ENCODE measurements around the gene TCF4. TPM values are rescaled to one million over a fixed set of nuclear protein-coding genes. Genes with fewer than 3 reads are reported as not detected.
A peak's percentile ranks its signal among the peaks of the same experiment; 100 is the strongest.

Gene TCF4
- total and polyA plus RNA-seq, 2 donors (not counting 3 experiments of a cell fraction or from before 2014, with no cell fraction given): 183 to 390 TPM

DNA sequence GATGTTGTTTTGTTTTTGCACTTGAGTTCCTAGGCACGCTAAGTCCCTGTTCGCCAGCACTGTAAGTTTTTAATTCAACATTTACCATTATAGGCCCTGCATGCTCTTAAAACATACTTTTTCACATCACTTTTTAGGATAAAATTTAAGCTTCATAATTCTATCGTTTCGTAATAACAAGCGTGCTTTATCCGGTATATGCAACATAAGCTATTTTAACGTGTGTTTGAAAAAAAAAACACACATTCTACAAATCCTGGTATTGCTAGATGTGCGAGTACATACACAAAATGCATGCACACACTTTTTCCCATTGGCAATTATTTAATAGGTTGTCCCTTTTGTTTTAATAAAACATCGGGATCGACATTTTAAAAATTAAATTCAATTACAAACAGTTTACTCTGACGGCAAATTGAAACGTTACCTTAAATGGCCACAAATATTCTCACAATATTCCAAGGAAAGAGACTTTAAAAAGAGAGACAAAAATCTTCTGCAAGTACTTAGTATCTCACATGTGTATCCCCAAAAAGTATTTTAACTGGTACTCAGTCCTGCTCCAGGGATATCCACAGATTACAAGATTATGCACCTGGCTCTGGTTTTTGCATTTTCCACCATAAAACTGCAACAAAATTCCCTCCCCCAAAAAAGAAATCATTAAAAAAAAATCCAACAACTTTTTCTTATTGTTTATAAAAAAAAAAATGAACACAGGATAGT is 1.0 kb upstream of the TCF4 start:
- intact Hi-C loops (cut with micrococcal nuclease) (loop anchor here (1.0 to 10.0 kb wide), 17 partner anchors 79 to 986 kb away; no protein-coding TSS in a partner anchor), dilution Hi-C loops (cut with MboI; ENCODE audit: extremely low pct_ligation_motif_present, low sequenced_read_pairs) (no loop called here)
- H3K9me3 ChIP-seq (replicated peaks; ENCODE audit: control insufficient read depth, insufficient read depth, low read length): no peaks in the 10 kb centered on the region
- H3K27me3 ChIP-seq (ENCODE audit: control insufficient read depth in 2 of 2, insufficient read depth in 2 of 2, low read length in 2 of 2): no peaks in the 10 kb centered on the region
- TSS peak; percentile 59 for BruUV-seq (replicated peaks)
- CTCF ChIA-PET: interaction anchor here (0.6 to 1.8 kb wide), 6 partner anchors 172 to 988 kb away, joined by 3 to 9 read pairs (median 4); no protein-coding TSS in a partner anchor
- DNase-seq (ENCODE audit: low read depth, low spot score) (peak; percentile 68), FAIRE-seq (no peak)
- H4K20me1 ChIP-seq (replicated peaks; ENCODE audit: control insufficient read depth, extremely low read depth, insufficient read depth, low read length): no peaks in the 10 kb centered on the region
- H3K36me3 ChIP-seq (ENCODE audit: control insufficient read depth in 2 of 2, extremely low read depth in 1 of 2, insufficient read depth in 2 of 2, low read length in 2 of 2): peaks cover 0 to 9% of the 10 kb centered on the region in 2 experiments
- peak overlapping the region; percentile 96 for H3K4me2 ChIP-seq (ENCODE audit: insufficient read depth, low read length)
- peak overlapping the region; percentile 87 to 100 (median 98) for H3K4me3 ChIP-seq (replicated peaks in 1 of 3; ENCODE audit: insufficient read depth in 1 of 3, low read depth in 1 of 3, low read length in 3 of 3)
- peaks cover 29% of the 10 kb centered on the region for H3K4me1 ChIP-seq (ENCODE audit: control insufficient read depth, extremely low read depth, insufficient read depth, low read length)
- peak overlapping the region; percentile 96 for H3K27ac ChIP-seq (ENCODE audit: insufficient read depth, low read depth, low read length)
- no peak for TF ChIP-seq POLR2A (IDR thresholded peaks at IDR 0.05; ENCODE audit: low read depth, low read length)
- TF ChIP-seq GATA2 (IDR thresholded peaks at IDR 0.05; ENCODE audit: insufficient read depth, insufficient read length, low read depth, low read length): no peak
- no peak for TF ChIP-seq MYC (IDR thresholded peaks at IDR 0.05; ENCODE audit: low read depth, low read length)
- TF ChIP-seq, protein P1, sequence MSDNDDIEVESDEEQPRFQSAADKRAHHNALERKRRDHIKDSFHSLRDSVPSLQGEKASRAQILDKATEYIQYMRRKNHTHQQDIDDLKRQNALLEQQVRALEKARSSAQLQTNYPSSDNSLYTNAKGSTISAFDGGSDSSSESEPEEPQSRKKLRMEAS (IDR thresholded peaks at IDR 0.05; ENCODE audit: insufficient read depth, insufficient read length): no peak
- TF ChIP-seq EZH2 (IDR thresholded peaks at IDR 0.05; ENCODE audit: borderline replicate concordance, low read depth, low read length, severe bottlenecking): no peak
- no peak for TF ChIP-seq FOS (IDR thresholded peaks at IDR 0.05; ENCODE audit: borderline replicate concordance, insufficient read depth, low read length)
- TF ChIP-seq JUN (IDR thresholded peaks at IDR 0.05; ENCODE audit: borderline replicate concordance, insufficient read depth, insufficient read length, low read depth): no peak
- TF ChIP-seq, protein P2, sequence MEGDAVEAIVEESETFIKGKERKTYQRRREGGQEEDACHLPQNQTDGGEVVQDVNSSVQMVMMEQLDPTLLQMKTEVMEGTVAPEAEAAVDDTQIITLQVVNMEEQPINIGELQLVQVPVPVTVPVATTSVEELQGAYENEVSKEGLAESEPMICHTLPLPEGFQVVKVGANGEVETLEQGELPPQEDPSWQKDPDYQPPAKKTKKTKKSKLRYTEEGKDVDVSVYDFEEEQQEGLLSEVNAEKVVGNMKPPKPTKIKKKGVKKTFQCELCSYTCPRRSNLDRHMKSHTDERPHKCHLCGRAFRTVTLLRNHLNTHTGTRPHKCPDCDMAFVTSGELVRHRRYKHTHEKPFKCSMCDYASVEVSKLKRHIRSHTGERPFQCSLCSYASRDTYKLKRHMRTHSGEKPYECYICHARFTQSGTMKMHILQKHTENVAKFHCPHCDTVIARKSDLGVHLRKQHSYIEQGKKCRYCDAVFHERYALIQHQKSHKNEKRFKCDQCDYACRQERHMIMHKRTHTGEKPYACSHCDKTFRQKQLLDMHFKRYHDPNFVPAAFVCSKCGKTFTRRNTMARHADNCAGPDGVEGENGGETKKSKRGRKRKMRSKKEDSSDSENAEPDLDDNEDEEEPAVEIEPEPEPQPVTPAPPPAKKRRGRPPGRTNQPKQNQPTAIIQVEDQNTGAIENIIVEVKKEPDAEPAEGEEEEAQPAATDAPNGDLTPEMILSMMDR (IDR thresholded peaks at IDR 0.05; ENCODE audit: extremely low read depth in 1 of 2, insufficient read depth in 1 of 2, low read depth in 1 of 2, low read length in 2 of 2): no peak
- TF ChIP-seq POLR2AphosphoS5 (IDR thresholded peaks at IDR 0.05; ENCODE audit: insufficient read depth, low read depth, low read length): no peak
- no peaks in the 10 kb centered on the region for H3K9me1 ChIP-seq (replicated peaks; ENCODE audit: control insufficient read depth, extremely low read depth, insufficient read depth, low read length)
- peak overlapping the region; percentile 100 for H3K9ac ChIP-seq (replicated peaks; ENCODE audit: extremely low read depth, insufficient read depth, low read length)
- H3K79me2 ChIP-seq (ENCODE audit: control insufficient read depth, insufficient read depth, low read length): peaks cover 44% of the 10 kb centered on the region
- H2AFZ ChIP-seq (ENCODE audit: low read depth, low read length): no peak overlapping the region
- POLR2A ChIA-PET: interaction anchor here (0.7 to 0.8 kb wide), 2 partner anchors 34 to 252 kb away, joined by 3 read pairs; no protein-coding TSS in a partner anchor
